Stimulated activated CD4-positive, alpha-beta T cell treated with anti-CD3 and anti-CD28 coated beads, TNF-alpha, amount 100 ng/mL, for 1 hour (primary cell): ENCODE measurements around the gene SP7.

Source experiments
- DNase-seq, 3 donors: peaks; one replicate each; pipeline ENCODE4 v3.0.0-alpha.2; 2020; ENCODE audit warnings: low read depth in 3 of 3, low spot score in 1 of 3

SP7 gene

DNA sequence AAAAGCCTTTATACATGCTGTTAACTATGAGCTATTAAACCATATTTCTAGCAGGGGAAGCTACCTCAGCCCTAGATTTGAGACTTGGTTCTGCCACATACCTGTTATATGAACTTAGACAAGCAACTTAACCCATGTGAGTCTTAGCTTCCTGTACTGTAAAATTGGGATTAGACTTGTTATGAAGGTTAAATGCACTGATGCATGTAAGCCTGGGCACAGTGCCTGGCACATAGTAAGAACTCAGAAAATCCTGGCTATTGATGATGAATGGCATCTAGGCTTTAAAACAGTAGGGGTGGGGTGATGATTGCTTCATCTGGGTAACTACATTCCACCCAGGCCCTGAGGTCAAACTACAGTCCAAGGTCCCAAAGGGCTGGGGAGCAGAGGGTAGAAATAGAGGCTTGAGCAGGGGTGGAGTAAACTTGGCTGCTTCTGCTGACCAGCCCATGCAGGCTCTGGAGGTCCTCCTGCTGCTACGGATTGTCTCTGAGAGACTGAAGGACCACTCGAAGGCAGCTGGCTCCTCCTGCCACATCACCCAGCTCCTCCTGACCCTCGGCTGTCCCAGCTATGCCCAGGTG is 56.8 kb downstream of the SP7 start:
- DNase-seq: no peak

DNA sequence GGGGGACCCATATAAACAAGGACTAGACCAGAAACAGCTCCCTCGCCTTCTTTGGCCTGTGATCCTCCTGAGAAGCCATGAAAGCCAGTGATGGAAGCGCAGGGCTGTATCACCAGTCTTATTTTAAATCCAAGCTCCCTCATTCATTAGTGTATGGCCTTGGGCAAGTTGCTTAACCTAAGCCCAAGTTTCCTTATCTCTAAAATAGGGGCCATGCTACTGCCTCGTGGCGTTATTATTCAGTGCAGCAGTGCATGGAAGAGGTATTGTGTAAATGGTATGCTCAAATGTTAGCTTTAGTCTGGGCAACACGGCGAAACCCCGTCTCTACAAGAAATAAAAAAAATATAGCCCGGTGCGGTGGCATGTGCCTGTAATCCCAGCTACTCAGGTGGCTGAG is 58.2 kb downstream of the SP7 start:
- no peak for DNase-seq
